WI38 (cell line): ENCODE results near the gene CYP2W1.

Experiments used
- H3K4me3 ChIP-seq: 2 replicates; pipeline ENCODE4 v1.5.1; 2011; ENCODE audit warnings: low read depth, mild to moderate bottlenecking, control low read depth, low read length
- TF ChIP-seq, protein P1 (sequence below): IDR thresholded peaks from 2 replicates; pipeline ENCODE4 v1.5.1; 2012; ENCODE audit warnings: low read depth, mild to moderate bottlenecking, control low read depth, low read length

CYP2W1 gene

DNA sequence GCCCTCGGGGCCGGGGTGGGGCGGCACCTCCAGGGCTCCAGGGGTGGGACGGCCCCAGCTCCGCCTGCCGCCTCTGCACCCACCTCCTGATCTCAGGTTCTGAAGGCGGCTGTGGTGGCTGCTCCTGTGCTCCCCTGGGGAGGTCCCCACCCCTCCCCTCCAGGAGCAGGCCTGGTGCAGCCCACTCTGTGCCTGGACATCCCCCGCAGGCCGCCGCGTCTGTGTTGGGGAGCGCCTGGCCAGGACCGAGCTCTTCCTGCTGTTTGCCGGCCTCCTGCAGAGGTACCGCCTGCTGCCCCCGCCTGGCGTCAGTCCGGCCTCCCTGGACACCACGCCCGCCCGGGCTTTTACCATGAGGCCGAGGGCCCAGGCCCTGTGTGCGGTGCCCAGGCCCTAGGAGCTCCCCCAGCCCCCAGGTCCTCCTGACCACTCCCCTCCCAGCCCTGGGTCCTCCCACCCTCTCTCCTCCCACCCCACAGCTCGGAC, 5.5 kb downstream of the CYP2W1 start:
- H3K4me3 ChIP-seq: no peak overlapping the region
- TF ChIP-seq, protein P1, sequence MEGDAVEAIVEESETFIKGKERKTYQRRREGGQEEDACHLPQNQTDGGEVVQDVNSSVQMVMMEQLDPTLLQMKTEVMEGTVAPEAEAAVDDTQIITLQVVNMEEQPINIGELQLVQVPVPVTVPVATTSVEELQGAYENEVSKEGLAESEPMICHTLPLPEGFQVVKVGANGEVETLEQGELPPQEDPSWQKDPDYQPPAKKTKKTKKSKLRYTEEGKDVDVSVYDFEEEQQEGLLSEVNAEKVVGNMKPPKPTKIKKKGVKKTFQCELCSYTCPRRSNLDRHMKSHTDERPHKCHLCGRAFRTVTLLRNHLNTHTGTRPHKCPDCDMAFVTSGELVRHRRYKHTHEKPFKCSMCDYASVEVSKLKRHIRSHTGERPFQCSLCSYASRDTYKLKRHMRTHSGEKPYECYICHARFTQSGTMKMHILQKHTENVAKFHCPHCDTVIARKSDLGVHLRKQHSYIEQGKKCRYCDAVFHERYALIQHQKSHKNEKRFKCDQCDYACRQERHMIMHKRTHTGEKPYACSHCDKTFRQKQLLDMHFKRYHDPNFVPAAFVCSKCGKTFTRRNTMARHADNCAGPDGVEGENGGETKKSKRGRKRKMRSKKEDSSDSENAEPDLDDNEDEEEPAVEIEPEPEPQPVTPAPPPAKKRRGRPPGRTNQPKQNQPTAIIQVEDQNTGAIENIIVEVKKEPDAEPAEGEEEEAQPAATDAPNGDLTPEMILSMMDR: no peak

DNA sequence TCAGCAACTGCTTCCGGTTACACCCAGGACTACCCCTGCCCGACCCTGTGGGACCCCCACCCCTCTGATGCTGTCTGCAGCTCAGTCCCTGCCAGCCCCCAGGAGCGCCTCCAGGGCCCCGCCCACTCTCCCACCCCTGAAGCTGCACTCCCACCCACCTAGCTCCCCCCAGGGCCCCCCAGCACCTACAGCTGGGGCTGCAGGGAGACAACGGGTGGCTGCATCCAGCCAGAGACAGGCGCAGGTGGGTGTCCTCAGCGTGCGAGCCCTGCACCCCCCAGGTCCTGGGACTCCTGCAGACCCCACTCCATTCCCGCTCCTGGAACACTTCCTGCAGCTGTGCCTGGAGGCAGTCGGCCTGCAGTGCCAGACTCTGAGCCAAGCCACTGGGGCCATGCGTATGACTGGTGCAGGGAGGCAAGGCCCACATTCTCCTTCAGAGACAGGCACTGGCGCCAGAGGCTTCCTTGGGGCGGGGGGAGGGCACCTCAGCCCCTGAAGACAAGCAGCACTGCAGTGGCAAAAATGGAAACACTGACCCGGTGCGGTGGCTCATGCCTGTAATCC, 6.1 kb downstream of the CYP2W1 start:
- no peak overlapping the region for H3K4me3 ChIP-seq
- TF ChIP-seq, protein P1: no peak

DNA sequence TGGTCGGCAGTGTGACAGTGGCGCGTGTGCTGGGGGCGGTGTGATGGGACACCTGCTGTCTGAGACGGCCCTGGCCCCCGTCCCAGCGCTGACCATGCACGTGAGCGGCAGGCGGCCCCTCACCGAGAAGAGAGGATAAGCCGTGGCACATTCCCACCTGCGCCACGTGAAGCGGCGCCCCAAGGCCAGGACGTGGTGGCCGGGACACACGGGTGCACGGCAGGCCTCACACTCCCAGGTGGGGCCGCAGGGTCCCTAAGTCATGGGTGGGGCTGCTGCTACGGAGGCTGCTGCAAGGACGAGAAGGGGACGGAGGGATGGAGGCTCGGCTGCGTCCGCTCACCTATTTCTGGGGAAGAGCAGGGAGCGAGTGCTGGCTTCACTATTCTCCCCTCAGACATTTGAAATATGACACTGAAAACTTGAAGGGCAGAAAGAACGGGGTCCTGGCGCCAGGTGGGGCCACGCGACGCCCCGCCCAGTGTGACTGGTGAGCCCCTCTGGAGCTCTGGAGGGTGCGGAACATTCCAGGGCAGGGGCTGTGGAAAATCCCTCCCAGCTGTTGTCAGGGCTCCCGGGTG, 7.5 kb downstream of the CYP2W1 start:
- H3K4me3 ChIP-seq: no peak overlapping the region
- TF ChIP-seq, protein P1: no peak

DNA sequence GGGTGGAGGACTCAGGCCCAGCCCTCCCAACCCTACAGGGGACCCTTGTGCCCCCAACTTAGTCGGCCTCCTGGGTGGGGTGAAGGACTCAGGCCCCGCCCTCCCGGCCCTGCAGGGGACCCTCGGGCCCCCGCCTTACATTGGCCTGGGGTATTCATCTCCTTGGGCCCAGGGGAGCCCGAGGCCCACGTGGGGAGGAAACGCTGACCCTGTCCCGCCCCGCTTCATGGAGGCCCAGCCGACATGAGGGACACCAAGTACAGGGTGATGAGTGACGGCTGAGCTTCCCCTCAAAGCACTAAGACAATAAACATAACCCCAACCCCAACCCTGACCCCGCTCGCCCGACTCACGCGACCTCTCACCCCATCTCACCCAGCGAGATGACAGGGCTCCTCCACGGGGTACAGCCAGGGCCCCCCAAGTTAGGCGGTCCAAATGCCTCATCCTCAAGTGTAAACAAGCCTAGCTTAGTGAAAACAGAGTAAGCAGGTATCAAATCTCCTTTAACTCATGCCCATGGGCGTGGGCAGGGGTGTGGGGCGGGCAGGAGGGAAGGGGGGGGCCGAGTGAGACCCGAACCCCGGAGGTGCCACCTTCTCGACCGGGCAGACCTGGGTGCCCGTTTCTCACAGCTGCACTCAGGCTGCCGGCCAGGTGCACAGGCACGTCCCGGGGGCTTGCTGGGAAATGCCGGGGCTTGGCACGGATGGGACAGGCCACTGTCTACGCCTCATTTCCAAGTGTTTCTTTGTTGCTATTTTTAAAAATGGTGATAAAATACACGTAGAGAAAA, 8.2 kb downstream of the CYP2W1 start:
- no peak overlapping the region for H3K4me3 ChIP-seq
- TF ChIP-seq, protein P1: no peak

DNA sequence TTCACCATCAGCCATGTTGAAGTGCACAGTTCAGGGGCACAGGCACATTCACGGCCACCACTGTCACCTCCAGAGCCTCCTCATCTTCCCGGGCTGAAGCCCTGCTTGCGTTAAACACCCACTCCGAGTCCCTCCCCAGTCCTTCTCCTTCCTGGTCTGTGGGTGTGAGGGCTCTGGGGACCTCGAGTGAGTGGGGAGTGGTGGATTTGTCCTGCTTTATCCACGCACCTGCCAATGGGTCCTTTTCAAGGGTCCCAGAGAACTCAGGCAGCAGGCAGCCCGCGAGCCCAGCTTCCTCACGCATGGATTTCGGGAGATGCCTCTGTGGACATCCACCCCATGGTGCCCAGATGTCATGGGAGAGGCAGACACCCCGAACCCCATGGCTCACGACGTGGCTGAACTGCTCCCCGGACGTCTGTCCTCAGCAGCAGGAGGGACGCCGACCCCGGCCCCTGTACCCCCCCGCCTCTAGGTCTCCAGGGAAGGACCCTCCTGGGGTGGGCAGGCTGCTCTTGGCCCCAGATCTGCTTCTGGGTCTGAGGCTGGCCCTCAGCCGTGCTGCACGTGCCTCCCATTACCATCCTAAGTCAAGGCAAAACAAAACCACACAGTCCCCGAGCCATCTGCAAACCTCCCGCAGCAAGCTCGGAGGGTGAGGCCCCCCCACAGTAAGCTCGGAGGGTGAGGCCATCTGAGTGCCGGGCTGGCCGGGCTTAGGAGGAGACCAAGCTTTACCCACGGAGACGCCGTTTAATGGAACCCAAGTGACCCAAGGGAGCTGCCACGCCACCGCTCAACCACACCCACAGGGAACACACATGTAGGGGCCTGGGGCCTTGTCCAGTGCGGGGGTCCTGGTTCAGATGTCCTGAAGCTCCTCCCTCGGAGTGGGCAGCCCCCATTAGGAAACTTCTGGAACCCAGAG, 9.0 kb downstream of the CYP2W1 start:
- TF ChIP-seq, protein P1: no peak
- no peak overlapping the region for H3K4me3 ChIP-seq

DNA sequence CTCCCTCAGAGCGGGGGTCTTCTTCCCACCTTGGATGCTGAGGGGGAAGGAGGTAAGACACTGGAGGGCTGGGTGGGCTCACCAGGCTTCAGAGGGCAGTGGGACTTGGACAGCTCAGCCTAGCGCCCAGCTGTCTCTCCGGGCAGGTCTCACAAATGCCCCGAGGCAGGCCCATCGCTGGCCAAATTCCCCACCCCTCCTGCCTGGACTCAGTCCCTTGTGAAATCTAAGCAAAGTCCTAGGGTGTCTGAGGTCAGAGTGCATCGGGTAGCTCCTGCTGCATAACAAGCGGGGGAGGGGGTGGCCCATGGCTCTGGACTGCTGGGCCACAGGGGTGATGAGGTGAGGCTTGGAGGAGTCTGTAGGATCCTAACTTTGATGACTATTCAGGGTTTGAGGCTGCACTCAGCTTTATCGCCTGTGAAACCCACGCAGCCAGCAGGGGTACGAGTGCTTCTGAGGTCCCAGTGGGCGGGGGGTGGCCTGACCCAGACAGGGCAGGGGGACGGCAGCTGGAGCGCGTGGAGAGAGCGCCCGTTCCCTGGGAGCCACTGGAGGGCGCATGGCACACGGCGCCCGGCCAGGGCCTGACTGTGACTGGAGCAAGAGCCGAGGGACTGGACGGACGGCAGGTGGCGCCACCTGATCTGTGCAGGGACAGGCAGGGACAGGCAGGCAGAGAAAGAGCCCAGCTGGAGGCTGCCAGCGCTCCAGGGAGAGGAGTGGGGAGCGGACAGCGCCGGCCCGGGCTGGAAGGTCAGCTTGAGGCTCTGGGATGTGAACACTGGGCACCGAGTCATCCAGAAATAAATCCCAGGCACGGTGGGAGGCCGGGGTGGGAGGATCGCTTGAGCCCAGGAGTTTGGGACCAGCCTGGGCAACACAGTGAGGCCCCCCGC, 10.0 kb downstream of the CYP2W1 start:
- TF ChIP-seq, protein P1: peak; percentile 98
- no peak overlapping the region for H3K4me3 ChIP-seq
